Measurements from ENCODE around the gene CAMSAP3.

Gene CAMSAP3, protein sequence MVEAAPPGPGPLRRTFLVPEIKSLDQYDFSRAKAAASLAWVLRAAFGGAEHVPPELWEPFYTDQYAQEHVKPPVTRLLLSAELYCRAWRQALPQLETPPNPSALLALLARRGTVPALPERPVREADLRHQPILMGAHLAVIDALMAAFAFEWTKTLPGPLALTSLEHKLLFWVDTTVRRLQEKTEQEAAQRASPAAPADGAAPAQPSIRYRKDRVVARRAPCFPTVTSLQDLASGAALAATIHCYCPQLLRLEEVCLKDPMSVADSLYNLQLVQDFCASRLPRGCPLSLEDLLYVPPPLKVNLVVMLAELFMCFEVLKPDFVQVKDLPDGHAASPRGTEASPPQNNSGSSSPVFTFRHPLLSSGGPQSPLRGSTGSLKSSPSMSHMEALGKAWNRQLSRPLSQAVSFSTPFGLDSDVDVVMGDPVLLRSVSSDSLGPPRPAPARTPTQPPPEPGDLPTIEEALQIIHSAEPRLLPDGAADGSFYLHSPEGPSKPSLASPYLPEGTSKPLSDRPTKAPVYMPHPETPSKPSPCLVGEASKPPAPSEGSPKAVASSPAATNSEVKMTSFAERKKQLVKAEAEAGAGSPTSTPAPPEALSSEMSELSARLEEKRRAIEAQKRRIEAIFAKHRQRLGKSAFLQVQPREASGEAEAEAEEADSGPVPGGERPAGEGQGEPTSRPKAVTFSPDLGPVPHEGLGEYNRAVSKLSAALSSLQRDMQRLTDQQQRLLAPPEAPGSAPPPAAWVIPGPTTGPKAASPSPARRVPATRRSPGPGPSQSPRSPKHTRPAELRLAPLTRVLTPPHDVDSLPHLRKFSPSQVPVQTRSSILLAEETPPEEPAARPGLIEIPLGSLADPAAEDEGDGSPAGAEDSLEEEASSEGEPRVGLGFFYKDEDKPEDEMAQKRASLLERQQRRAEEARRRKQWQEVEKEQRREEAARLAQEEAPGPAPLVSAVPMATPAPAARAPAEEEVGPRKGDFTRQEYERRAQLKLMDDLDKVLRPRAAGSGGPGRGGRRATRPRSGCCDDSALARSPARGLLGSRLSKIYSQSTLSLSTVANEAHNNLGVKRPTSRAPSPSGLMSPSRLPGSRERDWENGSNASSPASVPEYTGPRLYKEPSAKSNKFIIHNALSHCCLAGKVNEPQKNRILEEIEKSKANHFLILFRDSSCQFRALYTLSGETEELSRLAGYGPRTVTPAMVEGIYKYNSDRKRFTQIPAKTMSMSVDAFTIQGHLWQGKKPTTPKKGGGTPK

DNA sequence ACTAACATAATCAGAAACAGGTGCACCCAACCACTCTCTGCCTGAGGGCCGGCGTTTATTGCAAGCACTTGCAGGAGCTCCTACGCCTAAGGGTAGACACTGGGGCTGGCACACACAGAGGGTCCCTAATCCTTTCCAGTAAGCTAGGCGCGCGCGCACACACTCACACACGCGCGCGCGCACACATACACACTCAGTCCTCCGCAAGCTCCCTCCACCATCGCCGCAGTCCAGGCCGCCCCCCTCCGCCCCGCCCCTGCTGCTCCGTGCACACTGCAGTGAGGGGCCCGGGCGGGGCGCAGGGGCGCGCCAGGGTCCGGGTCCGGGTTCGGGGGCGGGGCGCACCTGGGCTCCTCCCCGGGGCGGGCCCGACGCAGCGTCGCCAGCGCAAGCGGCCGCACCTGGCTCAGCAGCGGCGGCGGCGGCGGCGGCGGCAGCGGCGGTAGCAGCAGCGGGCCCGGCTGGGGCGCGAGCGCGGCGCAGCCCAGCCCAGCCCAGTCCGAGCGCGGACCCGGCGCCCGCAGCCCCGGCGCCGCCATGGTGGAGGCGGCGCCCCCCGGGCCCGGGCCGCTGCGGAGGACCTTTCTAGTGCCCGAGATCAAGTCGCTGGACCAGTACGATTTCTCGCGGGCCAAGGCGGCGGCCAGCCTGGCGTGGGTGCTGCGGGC, at the start of gene CAMSAP3:
Gene CAMSAP3 (plus strand): TSS at position 398 of the 668 bp plus-strand sequence. CDS start 140 bp downstream, at position 538.
- no peak for DNase-seq (ENCODE audit: low read depth in 2 of 2)

DNA sequence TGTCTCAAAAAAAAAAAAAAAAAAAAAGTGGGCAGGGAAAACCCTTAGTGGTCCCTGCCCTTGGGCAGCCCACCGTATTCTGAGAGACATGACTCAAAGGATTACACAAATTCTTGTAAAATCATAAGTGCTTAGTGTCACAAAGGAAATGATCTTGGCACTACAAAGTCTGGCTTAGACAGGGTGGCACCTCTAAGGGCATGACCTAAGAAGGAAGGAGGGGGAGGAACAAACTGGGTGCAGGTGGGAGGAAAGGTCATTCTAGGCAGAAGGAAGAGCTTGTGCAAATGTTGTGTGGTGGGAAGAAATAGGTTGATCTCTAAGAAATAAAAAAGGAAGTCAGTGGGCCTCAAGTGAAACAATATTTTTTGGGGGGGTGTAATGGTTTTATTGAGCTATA, 49.8 kb upstream of the CAMSAP3 start:
- DNase-seq (ENCODE audit: low read depth in 2 of 2): no peak

DNA sequence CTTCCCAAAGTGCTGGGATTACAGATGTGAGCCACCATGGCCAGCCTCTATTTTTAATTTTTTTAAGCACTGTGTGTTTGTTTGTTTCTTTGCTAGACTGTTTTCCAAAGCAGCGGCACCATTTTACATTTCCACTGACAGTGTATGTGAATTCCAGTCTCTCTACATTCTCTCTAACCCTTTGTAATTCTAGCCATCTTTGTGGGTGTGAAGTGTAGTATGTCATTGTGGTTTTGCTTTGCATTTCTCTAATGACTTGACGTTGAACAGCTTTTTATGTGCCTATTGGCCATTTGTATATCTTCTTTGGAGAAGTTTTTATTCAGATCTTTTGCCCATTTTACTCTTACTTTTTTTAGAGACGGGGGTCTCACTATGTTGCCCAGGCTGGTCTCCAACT, 48.5 kb upstream of the CAMSAP3 start:
- no peak for DNase-seq (ENCODE audit: low read depth in 2 of 2)

DNA sequence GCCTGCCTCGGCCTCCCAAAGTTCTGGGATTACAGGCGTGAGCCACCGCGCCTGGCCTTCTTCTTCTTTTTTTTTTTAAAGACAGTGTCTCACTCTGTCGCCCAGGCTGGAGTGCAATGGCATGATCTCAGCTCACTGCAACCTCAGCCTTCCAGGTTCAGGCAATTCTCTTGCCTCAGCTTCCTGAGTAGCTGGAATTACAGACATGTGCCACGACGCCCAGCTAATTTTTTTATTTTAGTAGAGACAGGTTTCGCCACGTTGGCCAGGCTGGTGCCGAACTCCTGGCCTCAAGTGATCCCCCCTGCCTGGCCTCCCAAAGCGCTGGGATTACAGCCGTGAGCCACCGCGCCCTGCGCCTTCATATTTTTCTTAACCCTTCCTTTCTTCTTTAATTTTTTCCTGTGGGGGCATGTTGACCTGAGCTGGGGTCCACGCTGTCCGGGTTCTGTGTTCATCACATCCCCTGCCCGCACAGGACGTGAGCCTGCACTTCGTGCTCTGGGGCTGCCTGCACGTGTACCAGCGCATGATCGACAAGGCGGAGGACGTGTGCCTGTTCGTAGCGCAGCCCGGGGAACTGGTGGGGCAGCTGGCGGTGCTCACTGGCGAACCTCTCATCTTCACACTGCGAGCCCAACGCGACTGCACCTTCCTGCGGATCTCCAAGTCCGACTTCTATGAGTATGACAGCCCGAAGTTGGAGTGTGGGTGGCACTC, 46.1 kb upstream of the CAMSAP3 start:
- no peak for DNase-seq (ENCODE audit: low read depth in 2 of 2)

DNA sequence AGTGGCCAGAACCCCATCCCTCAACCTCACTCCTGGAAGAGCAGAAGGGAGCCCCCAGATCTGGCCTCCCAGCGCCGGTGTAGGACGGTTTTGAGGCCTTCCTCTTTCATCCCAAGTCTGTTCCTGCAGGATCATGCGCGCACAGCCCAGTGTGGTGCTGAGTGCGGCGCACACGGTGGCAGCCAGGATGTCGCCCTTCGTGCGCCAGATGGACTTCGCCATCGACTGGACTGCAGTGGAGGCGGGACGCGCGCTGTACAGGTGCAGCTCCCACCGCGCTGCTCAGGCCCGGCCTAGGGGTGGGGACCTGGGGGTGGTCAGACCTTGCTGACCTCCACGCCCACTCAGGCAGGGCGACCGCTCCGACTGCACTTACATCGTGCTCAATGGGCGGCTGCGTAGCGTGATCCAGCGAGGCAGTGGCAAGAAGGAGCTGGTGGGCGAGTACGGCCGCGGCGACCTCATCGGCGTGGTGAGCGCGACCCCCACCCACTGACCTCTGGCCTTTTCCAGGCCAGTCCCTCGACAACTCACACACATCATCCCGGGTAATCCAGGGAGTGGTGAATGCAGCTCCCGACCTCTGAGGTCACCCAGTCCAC, 45.4 kb upstream of the CAMSAP3 start:
- no peak for DNase-seq (ENCODE audit: low read depth in 2 of 2)

DNA sequence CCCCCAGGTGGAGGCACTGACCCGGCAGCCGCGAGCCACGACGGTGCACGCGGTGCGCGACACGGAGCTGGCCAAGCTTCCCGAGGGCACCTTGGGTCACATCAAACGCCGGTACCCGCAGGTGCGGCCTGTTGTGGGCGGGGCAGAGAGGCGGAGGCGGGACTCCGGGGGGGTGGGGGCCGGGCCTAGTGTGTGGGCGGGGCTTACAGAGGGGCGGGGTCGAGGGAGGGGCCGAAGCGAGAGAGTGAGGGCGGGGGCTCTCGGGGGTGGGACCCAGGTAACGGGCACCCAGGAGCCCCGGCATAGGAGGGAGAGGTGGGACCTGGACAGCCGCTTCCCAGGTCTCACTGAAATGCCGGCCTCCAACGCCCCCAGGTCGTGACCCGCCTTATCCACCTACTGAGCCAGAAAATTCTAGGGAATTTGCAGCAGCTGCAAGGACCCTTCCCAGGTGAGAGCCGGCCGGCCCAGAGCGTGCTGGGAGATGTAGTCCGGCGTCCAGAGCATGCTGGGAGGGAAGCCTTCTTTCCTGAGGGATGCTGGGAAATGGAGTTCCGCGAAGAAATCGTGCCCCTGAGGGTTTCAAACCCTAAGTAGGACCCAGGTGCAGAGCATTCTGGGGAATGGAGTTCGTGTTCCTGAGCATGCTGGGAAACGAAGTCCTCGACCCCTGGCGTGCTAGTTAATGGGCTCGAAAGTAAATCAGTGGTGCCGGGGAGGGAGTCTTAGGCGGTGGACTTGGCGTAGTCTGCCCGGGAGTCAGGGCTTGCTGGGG, 44.5 kb upstream of the CAMSAP3 start:
- no peak for DNase-seq (ENCODE audit: low read depth in 2 of 2)

DNA sequence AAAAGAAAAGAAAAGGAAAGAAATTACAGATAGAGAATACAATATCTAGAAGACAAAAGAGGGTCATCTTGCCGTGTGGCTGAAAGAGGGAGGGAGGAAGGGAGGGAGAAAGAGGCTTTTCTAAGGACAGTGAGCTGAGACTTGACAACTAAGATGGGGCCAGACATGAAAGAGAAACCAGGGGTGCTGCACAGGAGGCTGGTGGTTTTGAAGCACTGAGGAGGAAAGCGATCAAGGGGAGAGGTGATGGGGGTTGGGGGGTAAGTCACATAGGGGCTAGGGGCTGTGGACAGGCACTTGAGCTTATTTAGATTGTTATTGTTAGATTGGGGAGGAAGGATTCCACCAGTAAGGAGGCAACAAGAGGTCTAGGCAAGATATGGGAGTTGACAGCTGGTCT, 42.9 kb upstream of the CAMSAP3 start:
- DNase-seq (ENCODE audit: low read depth in 2 of 2): no peak

DNA sequence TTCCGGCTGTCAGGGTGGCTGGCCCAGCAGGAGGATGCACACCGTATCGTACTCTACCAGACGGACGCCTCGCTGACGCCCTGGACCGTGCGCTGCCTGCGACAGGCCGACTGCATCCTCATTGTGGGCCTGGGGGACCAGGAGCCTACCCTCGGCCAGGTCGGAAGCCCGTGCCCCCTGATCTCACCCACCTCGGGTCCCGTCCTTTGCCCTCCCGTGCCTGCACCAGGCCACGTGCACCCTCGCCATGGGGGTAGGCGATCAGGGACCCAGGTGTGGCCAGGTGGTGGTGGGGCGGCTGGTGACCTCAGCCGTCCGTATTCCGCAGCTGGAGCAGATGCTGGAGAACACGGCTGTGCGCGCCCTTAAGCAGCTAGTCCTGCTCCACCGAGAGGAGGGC, 41.1 kb upstream of the CAMSAP3 start:
- no peak for DNase-seq (ENCODE audit: low read depth in 2 of 2)

DNA sequence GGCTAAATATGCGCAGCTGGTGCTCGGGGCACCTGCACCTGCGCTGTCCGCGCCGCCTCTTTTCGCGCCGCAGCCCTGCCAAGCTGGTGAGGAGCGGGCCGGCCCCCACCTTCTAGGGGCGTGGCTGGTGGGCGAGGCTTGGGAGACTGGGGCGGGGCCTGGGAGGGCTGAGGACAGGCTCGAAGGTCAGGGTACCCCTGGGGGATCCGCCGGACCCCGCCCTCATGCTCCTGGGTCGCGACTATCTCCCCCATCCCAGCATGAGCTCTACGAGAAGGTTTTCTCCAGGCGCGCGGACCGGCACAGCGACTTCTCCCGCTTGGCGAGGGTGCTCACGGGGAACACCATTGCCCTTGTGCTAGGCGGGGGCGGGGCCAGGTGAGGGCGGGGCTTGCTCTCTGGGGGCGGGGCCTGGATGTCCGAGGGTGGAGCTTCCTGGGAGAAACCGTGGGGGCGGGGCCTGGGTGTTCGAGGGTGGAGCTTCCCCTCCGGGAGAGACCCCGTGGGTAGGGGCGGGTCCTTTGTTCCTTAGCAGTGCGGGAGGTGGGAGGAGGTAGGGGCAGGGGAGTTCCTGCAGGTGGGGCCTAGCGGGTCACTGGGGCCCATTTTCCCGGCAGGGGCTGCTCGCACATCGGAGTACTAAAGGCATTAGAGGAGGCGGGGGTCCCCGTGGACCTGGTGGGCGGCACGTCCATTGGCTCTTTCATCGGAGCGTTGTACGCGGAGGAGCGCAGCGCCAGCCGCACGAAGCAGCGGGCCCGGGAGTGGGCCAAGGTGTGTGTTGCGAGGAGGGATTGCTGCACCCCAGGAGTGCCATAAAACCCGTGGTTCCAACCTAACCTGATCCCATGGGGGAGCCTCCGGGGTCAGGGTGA, 40.4 kb upstream of the CAMSAP3 start:
- no peak for DNase-seq (ENCODE audit: low read depth in 2 of 2)

DNA sequence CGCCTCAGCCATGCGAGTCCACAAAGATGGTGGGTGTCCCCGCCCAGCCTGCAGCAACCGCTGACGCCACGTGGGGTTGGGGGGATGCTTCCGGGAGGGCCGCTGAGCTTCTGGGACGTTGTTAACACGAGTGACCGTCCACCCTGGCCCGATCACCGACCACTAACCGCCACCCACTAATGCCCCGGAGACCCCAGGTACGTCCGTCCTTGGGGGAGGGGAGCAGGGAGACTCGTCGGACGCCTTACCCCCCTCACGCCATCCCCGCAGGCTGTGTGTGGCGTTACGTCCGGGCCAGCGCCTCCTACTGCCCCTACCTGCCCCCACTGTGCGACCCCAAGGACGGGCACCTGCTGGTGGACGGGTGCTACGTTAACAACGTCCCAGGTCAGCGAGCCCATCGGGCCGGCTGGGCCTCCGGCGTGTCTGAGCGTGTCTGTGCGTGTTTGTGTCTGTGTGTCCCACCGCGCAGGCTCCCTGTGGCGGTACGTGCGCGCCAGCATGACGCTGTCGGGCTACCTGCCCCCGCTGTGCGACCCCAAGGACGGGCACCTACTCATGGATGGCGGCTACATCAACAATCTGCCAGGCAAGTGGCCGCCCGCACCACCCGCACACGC, 38.9 kb upstream of the CAMSAP3 start:
- no peak for DNase-seq (ENCODE audit: low read depth in 2 of 2)

DNA sequence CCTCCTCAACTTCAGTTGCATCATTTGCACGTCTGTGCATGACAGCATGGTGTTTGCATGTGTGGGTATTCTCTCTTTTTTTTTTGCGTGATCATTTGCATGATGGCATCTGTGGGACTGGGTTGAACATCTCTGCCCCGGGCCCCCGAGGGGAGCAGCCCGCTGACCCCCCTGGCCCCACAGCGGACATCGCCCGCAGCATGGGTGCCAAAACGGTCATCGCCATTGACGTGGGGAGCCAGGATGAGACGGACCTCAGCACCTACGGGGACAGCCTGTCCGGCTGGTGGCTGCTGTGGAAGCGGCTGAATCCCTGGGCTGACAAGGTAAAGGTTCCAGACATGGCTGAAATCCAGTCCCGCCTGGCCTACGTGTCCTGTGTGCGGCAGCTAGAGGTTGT, 37.0 kb upstream of the CAMSAP3 start:
- no peak for DNase-seq (ENCODE audit: low read depth in 2 of 2)

DNA sequence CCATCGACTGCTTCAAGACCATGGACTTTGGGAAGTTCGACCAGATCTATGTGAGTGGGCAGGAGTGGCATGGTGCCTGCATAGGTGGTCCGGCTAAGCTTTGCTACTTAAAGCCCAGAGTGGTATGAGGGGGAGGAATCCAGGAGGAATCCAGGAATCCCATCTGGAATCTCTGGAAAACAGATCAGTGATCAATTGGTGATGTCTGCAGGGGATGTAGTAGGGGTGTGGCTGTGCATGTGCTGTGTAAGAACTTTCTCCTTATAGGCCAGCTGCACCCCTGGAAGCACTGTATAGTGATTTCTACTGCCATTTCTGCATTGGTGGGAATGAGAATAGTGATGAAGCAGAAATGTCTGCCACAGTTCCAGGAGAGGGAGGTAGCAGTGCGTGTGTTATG, 36.6 kb upstream of the CAMSAP3 start:
- no peak for DNase-seq (ENCODE audit: low read depth in 2 of 2)

DNA sequence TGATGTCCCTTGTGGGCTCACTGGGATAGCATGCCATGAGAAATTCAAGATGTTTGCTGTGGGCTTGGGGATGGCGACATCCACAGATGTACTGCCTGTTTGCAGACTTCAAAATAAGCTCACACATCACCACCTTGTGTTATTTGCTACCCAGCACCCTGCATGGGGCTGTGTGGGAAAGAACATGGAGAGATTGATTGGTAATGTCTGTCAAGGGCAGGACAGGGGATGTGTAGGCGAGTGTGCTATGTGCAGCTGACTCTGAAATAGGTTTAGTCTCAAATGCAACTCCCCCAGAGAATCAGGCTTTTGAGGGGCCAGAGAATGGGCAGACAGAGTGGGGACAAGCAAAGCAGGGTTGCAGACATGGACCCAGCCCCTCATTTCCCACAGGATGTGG, 35.4 kb upstream of the CAMSAP3 start:
- DNase-seq (ENCODE audit: low read depth in 2 of 2): no peak

DNA sequence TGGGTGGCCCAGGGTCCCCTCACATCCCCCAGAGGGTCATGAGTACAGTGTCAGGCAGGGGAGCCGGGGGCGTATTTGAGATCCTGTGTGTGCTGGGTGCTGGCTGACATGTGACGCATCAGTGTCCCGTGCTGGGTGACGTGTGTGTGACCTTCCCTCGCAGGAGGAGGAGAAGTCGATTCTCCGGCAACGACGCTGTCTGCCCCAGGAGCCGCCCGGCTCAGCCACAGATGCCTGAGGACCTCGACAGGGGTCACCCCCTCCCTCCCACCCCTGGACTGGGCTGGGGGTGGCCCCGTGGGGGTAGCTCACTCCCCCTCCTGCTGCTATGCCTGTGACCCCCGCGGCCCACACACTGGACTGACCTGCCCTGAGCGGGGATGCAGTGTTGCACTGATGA, 34.3 kb upstream of the CAMSAP3 start:
- DNase-seq (ENCODE audit: low read depth in 2 of 2): no peak

DNA sequence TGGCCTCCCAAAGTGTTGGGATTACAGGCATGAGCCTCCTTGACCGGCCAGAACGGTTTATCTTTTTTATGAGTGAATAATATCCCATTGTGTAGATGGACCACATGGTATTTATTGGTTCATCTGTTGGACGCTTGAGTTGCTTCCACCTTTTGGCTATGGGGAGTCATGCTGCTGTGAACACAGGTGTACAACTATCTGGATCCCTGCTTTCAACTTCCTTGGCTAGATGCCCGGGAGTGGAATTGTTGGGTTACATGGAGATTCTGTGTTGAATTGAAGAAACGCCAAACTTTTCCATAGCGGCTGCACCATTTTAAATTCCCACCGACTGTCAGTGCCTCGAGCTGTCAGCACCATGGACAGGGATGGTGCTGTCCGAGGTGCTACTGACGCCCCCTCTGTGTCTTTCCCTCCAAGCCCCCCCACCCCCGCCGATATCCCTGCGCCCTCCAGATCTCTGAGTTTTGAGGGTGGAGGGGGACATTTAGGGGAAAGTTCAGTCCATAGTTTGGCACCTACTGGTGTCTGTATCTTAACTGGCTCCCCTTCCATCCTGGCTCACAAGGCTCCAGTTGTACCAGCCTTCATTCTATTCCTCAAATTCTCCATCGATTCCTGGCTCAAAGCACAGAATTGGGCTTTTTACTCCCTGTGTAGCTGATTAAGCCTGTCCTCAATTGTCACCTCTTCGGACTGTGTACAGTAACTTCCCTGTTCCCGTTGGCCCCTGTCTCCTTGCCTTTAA, 32.8 kb upstream of the CAMSAP3 start:
- no peak for DNase-seq (ENCODE audit: low read depth in 2 of 2)

DNA sequence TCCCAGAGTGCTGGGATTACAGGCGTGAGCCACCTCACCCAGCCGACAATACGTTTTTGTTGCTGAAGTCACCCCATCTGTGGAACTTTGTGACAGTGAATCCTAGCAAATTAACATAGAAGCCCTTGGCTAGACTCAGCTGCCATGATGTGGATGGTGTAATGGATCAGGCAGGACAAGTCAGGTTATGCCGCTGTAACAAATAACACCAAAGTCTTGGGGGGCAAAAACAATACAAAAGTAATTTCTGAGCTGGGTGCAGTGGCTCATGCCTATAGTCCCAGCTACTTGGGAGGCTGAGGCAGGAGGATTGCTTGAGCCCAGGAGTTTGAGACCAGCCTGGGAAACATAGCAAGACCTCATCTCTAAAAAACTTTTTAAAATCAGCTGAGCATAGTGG, 30.8 kb upstream of the CAMSAP3 start:
- no peak for DNase-seq (ENCODE audit: low read depth in 2 of 2)

DNA sequence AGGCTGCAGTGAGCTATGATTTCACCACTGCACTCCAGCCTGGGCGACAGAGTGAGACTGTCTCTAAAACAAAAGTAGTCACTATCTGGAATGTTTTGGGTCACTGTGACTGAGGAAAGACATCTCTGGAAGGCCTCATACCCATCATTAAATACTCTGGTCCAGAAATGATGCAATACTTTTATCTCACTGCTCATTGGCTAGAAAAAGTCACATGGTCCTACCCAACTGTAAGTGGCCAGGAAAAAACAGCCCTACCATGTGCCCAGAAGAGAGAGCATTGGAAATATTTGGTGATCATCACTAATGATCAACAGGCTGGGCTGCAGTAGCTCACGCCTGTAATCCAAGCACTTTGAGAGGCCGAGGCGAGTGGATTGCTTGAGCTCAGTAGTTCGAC, 30.3 kb upstream of the CAMSAP3 start:
- no peak for DNase-seq (ENCODE audit: low read depth in 2 of 2)

DNA sequence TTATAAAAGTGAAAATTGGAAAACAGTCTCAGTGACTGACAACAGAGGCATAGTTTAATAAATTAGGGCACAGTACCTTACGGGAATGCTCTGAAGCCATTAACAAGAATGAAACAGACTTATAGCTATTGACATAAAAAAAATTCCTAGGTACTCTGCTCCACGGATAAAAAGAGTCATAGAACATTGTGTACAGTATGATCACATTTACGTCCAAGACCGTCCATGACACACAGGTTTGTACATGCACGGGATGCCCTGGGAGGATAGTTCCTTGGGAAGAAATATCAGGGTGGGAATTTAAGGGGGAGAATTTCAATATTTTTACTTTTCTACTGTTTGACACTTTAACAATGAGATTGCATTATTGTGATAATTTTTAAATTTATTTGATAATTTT, 24.9 kb upstream of the CAMSAP3 start:
- DNase-seq (ENCODE audit: low read depth in 2 of 2): no peak

All from stimulated activated CD8-positive, alpha-beta memory T cell treated with anti-CD3 and anti-CD28 coated beads, Interleukin-7, amount 100 ng/mL, for 1 hour (primary cell).